Measurements from ENCODE around the gene MRPS33.
"Not testable (repeated sequence)": the region's sequence is repeated elsewhere in the genome, so short reads cannot be mapped to it uniquely, and the experiment has no call there.

Gene MRPS33

DNA sequence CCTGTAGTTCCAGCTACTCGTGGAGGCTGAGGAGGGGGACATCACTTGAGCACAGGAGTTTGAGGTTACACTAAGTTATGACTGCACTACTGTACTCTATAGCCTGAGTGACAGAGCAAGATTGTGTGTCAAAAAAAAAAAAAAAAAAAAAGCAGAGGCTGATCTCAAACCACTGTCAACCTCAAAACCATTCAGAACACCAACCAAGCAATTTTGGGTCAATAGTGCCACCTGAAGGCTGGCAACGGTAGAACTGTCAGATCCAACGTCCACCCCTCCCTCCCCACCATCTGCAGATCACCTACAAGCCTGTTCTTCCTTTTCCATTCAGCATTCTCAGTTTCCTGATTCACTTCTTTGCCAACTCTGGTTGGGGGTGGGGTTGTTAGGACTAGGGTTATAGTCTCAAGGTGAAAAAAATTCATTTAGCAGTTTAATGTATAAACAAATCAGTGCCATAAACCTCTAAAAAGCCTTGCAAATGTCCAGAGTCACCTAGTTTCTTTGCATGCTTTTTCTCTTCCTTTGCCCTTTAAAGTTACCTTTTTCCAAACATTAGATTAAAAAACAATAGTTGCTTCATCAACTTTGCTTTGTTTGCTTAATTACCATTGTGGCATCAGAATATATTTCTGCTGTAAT, 2.6 kb downstream of the MRPS33 start:
- DNase-seq (ENCODE audit: low spot score), result peak; percentile 92

DNA sequence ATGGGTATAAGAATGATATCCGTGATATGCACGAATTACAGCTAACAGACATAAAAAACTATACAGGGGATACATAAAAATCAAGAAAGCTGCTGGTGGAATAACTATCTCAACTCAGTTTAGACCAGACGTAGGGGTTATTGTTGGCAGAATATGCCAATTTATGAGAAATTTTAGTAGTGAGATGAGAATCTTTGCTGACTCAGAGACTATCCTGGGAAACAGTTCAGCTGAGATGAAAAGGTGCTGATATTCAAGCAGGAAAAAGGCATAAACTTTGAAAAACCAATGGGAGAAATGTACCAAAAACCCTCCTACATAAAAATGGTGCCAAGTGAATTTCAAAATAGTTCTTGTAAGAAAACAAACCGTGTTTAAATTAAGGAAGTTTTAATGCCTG, 3.3 kb downstream of the MRPS33 start:
- no peak for DNase-seq (ENCODE audit: low spot score)

DNA sequence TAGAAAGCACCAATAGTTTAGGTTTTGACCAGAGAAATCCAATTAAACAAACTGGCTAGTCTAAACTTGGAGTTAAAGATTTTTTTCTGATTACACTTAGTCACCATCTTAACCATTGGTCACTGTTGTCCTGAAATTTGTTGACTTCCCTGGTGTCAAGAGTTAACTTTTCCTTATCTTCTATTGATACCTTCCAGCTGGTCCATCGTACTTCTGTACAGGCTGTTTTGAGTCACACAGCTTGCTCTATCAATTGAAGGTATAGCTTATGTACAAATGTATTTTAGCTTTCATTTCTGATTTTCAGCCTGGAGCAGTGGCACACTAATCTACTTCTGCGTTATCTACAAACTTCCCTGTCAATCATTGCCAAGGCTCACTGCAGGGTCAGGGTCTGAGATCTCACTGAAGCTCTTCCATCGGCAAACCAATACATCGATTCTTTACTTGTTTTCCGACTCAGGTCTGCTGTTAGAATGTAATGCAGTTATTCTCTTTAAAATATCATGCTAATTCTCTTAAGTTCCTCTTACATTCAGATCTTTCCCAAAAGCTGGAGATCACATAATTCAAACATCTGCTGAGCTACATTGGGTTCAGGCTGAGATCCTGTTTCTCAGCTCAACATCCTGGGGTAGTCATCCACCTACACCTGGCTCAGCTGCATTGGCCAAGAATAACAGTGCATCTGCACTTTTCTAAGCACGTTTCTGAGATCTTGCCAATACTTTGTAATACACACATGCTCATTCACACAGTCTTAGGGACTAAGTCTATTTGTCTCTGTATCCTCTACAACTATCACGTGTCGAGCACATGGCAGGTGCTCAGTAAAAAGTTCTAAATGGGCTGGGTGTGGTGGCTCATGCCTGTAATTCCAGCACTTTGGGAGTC, 11.3 kb downstream of the MRPS33 start:
- no peak for DNase-seq (ENCODE audit: low spot score)

DNA sequence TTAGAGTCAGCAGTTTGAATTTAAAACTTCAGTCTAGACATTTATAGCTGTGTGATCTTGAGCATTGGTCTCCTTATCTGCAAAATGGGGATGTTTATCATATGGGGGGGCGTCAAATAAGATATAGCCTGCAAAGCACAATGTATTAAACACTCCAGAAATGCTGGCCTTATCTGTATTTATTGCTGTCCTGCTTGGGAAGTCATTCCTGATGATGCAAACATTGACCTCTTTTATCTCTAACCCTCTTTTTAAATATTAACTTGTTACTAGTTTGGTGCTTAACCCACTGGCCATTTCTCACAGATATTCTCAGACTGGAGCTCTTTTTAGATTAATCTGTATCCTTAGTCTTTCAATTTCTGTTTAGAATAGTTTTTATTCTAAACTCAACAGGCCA, 13.2 kb downstream of the MRPS33 start:
- no peak for DNase-seq (ENCODE audit: low spot score)

DNA sequence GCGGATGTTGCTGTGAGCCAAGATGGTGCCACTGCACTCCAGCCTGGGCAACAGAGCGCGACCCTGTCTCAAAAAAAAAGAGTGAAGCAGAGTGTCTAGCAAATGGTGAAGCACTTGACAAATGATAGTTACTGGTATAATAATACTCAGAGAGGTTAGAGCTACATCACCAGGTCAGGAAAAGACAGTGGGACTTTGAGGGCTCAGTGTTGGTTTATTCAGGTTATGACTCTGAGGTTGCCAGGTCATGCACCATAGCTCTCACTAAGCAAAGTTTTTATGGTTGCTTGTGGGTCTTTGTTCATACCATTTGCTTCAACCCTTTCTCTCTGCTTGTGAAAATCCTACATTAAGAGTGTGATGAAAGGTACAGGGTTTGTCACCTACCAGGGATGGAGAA, 13.6 kb downstream of the MRPS33 start:
- no peak for DNase-seq (ENCODE audit: low spot score)

DNA sequence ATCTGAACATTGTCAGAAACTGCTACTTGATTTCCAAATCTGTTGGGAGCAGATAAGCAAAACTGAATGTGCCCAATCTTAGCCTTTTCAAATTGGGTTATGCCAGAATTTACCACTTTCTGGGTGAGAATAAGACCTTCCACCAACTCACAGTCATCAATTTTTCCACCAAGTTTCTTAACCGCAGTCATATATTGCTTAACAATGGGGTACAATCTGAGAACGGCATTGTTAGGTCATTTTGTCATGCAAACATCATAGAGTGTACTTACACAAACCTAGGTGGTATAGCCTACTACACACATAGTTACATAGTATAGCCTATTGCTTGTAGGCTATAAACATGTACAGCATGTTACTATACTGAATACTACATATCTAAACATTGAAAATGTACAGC, 16.0 kb downstream of the MRPS33 start:
- no peak for DNase-seq (ENCODE audit: low spot score)

DNA sequence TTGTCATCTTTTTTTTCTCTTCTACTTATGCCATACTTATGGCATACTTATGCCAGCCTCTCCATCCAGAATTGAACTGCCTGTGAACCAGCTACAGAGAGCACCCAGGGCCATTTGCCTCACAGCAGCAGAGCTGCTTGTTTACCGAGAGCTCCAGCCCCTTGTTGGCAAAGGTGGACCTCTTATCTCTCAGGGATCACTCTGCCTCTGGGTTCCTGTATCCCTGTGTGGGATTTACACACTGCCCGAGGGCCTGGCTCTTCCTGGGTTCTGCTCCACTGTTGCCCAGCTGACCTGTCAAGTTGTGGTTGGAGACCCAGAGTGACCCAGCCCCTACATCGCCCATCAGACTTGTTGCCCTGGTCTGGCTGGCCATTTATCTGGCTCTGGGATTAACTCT, 22.3 kb downstream of the MRPS33 start:
- no peak for DNase-seq (ENCODE audit: low spot score)

DNA sequence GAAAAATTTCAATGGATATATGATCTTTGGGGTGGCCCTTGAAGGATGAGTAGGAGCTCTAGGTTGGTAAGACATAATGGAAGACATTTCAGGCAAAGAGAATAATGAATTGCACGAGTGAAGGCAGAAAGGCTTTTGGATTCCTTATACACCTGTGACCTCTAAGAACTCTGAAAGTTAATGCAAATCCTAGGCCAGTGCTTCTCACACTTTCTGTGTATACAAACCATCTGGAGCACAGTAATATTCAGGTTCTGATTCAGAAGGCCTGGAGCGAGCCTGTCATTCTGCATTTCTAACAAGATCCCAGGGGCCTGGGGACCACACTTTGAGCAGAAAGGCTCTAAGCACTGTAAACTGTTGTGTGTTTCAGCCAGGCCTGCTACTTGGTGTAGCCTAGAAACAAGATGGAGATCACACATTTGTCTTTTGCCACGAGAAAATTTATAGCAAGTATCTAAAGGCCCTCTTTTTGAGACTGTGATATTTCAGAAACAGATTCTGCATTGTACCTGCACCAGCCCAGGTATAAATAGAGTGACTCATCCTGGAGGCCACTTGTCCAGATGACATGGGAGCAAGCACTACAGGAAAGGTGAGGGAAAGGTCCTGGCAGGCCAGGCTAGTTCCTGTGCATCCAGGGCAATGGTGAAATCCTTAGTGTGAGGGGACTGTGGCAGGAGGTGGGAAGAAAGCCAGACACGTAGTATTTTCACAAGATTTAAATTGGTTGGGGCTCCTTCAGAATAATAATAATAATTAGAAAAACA, 24.4 kb downstream of the MRPS33 start:
- DNase-seq (ENCODE audit: low spot score), result no peak

DNA sequence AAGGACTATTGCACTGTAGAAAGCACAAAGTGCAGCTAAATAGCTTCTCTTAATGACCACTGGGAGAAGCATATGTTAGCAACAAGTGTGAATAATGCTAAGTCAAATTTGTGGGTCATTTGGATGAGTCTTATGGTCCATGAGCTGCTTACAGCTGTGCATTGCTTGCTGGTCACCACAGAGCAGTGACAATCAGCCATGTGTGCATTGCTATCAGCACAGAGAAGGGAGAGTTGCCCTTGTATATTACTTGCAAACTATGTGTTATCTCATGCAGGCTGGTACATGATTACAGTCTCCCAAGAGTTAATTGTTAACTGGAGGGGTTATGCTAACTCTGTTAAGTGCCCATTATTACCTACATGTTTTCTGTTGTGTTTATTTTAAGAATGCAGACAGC, 25.7 kb downstream of the MRPS33 start:
- no peak for DNase-seq (ENCODE audit: low spot score)

DNA sequence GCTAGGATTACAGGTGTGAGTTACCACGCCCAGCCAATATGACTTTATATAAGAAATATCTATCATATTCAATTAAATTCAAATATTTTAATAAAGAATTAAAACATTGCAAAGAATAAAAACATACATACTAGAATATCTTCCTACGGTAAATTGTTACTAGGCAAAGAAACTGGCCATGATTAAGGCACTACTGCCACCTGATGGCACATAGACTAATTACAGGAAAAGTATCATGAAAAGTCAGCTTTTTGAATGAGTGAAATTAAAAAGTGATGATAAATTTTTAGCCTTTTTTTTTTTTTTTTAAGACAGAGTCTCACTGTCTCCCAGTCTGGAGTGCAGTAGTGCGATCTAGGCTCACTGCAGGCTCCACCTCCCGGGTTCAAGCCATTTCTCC, 30.9 kb downstream of the MRPS33 start:
- DNase-seq (ENCODE audit: low spot score), result peak; percentile 75

DNA sequence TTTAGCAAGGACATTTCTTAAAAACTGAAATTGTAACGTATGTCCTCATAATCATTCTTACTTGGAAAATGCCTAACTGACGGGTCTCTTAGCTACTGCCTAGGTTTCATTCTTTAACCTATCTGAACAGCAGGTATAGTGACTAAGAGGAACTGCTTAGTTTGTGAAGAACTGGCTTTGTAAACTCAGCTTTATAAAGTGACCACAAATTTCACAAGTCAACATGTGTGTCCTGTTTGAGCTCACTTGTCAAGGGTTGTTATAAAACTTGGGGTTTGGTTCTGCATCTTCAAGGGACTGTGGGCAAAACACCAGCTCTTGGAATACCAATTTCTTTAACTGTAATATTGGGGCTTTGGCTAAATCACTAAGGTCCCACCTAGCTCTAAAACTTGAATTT, 32.2 kb downstream of the MRPS33 start:
- no peak for DNase-seq (ENCODE audit: low spot score)

DNA sequence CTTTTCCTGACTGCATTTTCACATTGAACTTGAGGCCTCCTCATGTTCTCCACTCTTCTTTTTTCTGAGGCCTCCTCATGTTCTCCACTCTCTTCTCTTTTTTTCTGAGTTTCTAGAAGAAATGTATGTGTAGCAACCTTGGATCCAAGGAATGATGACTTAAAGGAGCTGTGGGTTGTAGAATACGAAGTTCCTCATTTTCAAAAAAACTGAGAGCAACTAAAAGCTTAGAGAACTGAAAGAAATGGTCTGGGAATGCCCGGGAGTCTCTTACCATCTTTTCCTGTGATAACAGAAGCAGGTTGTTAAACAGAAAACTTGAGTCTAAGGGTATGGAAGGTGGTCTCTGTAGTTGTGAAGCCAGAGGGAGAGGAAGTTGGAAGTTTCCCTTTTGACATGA, 32.8 kb downstream of the MRPS33 start:
- no peak for DNase-seq (ENCODE audit: low spot score)

DNA sequence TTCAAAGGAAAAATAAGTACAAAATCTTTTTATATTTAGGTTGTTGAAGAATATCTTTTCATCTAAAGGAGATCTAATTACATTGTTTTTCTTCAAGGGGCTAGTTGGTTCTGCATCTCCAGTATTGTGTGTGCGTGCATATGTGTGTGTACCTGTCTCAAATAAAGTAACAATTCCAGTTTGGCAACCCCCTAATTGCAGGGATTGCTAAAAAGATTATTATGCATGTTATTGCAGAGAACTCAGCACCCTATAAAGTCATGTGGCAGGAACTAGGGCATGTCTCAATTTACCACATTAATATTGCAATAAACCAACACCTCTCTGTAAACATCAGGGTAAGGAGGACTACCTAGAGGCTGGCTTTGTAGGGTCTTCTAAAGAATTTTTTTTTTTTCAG, 37.0 kb downstream of the MRPS33 start:
- DNase-seq (ENCODE audit: low spot score), result no peak

DNA sequence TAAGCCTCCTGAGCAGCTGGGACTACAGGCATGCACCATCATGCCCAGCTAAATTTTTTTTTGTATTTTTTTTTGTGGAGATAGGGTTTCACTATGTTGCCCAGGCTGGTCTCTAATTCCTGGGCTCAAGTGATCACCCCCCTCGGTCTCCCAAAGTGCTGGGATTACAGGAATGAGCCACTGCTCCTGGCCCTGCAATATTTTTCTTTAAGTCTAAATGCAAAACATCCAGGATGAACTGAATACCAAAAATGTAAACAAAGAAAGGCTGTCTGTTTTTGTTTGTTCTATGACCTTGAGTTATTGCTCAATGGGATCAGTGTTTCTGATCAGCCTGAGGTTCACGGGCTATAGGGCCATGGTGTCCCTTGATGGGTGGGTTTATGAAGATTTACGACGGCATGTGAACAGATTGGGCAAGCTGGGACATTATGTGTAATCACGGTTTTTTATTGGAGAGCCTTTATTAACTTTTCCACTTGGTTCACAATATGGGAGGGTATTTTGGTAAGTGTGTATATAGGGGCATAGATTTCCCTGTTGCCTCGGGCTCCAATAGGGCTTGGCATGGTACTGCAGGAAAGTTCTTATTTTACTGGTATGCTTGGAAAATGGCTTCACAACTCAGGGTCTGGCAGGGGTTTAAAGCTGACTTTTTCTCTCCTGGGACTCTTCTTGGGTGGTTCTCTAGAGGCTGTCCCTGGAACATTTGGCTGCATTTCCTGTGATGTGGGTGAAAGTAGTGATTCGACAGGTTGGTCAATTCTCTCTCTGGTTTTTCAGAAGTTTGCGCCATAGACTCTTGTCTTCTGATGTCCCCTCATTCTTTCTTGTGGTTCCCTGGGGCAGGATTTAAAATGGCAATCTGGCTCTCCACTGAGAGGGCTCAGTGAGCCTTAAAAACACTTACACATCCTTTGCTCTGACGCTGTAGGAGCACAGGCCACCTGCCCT, 41.6 kb downstream of the MRPS33 start:
- DNase-seq (ENCODE audit: low spot score), result no peak

DNA sequence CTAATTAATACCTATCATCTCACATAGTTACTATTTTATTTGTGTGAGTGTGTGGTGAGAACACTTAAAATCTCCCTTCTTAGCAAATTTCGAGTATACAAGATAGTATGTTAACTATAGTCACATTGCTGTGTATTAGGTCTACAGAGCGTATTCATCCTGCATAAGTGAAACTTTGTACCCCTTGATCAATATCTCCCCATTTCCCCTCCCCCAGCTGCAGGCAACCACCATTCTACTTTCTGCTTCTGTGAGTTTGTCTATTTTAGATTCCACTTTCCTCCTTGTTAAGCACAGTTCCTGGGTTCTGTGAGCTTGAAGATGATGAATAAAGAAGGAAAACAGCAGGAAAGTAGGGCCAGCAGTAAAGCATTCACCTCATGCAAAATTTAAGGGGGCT, 42.4 kb downstream of the MRPS33 start:
- no peak for DNase-seq (ENCODE audit: low spot score)

DNA sequence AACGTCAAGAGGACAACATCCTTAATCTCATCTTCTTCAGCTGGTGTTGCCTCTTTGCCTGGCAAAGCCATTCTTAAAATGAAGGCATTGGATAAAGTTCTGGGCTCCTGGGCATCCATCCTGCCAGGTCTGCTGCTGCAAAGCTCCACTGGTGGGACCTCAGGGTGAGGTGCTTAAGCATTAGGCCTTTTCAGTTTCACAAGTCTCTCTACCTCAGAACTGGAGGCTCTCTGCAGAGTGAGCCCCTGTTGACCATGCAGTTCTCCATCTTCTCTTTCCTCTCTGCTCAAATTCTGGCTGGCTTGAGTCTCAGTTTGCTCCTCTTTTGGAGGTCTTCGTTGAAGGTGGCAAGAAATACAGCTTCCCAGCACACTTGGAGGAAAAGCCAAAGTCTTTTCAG, 47.3 kb downstream of the MRPS33 start:
- DNase-seq (ENCODE audit: low spot score), result no peak

DNA sequence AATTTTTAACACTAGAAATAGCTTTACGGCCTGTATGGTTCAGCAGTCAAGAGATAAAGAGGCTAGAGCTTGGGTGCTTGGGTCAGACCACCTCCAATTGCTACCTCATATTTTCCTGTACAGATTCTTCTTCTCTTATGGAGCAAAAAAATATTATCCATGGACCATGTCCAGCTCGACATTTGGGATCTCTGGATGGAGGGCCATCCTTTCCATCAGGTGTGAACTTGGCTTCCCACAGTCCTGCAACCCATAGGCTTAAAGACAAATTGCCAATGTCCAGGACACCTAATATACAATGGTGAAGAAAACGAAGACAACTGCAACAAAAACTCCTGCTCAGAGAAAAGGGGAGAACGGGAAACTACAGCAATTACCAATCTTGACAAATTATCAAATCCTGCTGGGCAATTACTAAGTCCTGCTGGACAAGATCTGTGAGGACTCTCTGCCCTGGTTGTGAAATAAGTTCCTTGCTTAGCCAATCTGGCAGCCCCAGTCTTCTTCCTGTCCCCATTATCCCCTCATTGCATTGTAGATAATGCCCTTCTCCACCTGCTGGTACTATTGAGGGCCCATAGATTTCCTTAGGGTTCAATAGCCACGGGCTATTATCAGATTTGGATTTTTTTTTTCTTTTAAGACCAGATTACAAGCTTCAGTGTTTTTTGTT, 48.1 kb downstream of the MRPS33 start:
- DNase-seq (ENCODE audit: low spot score), result no peak

DNA sequence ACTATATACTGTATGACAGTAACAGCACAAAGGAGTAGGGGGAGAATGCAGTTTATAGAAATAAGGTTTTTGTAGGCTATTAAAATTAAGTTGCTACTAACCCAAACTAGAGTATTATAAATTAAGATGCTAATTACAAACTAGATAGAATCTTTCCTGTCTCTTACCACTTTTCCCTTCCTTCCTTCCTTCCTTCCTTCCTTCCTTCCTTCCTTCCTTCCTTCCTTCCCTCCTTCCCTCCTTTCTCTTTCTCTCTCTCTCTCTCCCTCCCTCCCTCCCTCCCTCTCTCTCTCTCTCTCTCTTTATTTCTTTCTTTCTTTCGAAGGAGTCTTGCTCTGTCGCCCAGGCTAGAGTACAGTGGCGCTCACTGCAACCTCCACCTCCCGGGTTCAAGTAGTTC, 53.6 kb downstream of the MRPS33 start:
- DNase-seq (ENCODE audit: low spot score), result no peak

DNA sequence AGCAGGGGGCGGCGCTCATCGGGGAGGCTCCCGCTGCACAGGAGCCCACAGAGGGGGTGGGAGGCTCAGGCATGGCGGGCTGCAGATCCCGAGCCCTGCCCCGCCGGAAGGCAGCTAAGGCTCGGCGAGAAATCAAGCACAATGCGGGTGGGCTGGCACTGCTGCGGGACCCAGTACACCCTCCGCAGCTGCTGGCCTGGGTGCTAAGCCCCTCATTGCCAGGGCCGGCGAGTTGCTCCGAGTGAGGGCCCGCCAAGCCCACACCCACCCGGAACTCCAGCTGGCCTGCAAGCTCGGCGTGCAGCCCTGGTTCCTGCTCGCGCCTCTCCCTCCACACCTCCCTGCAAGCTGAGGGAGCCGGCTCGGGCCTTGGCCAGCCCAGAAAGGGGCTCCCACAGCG, 57.8 kb downstream of the MRPS33 start:
- not testable (repeated sequence) for DNase-seq (ENCODE audit: low spot score)
